Stimulated activated CD4-positive, alpha-beta T cell treated with anti-CD3 and anti-CD28 coated beads, Interleukin-2, amount 100 ng/mL, for 4 hours (primary cell): ENCODE data around the gene IL4R.
"Not testable (repeated sequence)": the region's sequence is repeated elsewhere in the genome, so short reads cannot be mapped to it uniquely, and the experiment has no call there.

ENCODE experiments used
- DNase-seq: peaks from one replicate; pipeline ENCODE4 v3.0.0-alpha.2; 2020; ENCODE audit warnings: low read depth

IL4R gene

GRCh38 chr16:27404163-27404823 is 90.5 kb downstream of the IL4R start:
- no peak for DNase-seq

GRCh38 chr16:27405546-27406451 is 92.0 kb downstream of the IL4R start:
- peak; percentile 62 for DNase-seq

- DNase-seq, result no peak
Observed at GRCh38 chr16:27406511-27407128, 92.8 kb downstream of the IL4R start.

GRCh38 chr16:27407133-27407532 is 93.4 kb downstream of the IL4R start:
- no peak for DNase-seq

GRCh38 chr16:27408012-27408601 is 94.3 kb downstream of the IL4R start:
- peak; percentile 59 for DNase-seq

GRCh38 chr16:27408602-27409031 is 94.8 kb downstream of the IL4R start:
- no peak for DNase-seq

GRCh38 chr16:27409958-27410357 is 96.2 kb downstream of the IL4R start:
- not testable (repeated sequence) for DNase-seq

- no peak for DNase-seq
Observed at GRCh38 chr16:27410761-27411160, 97.0 kb downstream of the IL4R start.

GRCh38 chr16:27413956-27414355 is 100.2 kb downstream of the IL4R start:
- DNase-seq, result no peak
